Measurements from ENCODE around the gene TEX26. TPM values are rescaled to one million over a fixed set of nuclear protein-coding genes. Genes with fewer than 3 reads are reported as not detected.

The TEX26 gene
- total RNA-seq, 2 experiments from 2014 or later: not detected

DNA sequence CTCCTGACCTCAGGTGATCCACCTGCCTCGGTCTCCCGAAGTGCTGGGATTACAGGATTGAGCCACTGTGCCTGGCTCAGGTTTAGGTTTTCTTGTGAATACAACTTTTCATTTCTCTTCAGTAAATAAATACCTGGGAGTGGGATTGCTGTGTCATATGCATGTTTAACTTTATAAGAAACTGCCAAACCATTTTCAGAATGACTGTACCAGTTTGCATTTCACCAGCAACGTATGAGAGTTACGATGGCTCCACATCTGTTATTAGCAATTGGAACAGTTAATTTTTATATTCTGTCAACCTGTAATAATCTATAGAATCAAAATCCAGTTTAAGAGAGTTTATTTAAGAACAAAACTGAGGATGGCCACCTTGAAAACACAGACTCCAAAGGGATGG lies 52.2 kb downstream of the TEX26 start:
- POLR2A ChIA-PET: no interaction called here
- TF ChIP-seq, protein P1, sequence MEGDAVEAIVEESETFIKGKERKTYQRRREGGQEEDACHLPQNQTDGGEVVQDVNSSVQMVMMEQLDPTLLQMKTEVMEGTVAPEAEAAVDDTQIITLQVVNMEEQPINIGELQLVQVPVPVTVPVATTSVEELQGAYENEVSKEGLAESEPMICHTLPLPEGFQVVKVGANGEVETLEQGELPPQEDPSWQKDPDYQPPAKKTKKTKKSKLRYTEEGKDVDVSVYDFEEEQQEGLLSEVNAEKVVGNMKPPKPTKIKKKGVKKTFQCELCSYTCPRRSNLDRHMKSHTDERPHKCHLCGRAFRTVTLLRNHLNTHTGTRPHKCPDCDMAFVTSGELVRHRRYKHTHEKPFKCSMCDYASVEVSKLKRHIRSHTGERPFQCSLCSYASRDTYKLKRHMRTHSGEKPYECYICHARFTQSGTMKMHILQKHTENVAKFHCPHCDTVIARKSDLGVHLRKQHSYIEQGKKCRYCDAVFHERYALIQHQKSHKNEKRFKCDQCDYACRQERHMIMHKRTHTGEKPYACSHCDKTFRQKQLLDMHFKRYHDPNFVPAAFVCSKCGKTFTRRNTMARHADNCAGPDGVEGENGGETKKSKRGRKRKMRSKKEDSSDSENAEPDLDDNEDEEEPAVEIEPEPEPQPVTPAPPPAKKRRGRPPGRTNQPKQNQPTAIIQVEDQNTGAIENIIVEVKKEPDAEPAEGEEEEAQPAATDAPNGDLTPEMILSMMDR (IDR thresholded peaks at IDR 0.05): no peak
- H3K36me3 Mint-ChIP-seq (ENCODE audit: low read depth): no peaks in the 10 kb centered on the region
- Histone ChIP-seq H3K27ac (ENCODE audit: low read depth in 1 of 2, low read length in 2 of 2) (no peak overlapping the region), H3K36me3 (ENCODE audit: insufficient read depth, low read length) (no peaks in the 10 kb centered on the region), H3K9me3 (ENCODE audit: control insufficient read depth in 1 of 2, insufficient read depth in 1 of 2, low read length in 2 of 2) (no peaks in the 10 kb centered on the region), H3K4me3 (ENCODE audit: low read length) (no peak overlapping the region), H3K27me3 (ENCODE audit: control insufficient read depth in 1 of 2, insufficient read depth in 2 of 2, low read length in 2 of 2) (no peaks in the 10 kb centered on the region), H3K4me1 (ENCODE audit: insufficient read depth, low read length) (no peaks in the 10 kb centered on the region)
- CTCF ChIA-PET: no interaction called here
- DNase-seq: no peak
- no peaks in the 10 kb centered on the region for H3K9me3 Mint-ChIP-seq
- no peak overlapping the region for H3K27ac Mint-ChIP-seq
- H3K4me3 Mint-ChIP-seq: no peak overlapping the region
- H3K4me1 Mint-ChIP-seq (ENCODE audit: low read depth): no peaks in the 10 kb centered on the region
- intact Hi-C loops (cut with DNase I, micrococcal nuclease): no loop called here
- H3K27me3 Mint-ChIP-seq: peaks cover 8% of the 10 kb centered on the region
- no peak for ATAC-seq (ENCODE audit: poor library complexity)

DNA sequence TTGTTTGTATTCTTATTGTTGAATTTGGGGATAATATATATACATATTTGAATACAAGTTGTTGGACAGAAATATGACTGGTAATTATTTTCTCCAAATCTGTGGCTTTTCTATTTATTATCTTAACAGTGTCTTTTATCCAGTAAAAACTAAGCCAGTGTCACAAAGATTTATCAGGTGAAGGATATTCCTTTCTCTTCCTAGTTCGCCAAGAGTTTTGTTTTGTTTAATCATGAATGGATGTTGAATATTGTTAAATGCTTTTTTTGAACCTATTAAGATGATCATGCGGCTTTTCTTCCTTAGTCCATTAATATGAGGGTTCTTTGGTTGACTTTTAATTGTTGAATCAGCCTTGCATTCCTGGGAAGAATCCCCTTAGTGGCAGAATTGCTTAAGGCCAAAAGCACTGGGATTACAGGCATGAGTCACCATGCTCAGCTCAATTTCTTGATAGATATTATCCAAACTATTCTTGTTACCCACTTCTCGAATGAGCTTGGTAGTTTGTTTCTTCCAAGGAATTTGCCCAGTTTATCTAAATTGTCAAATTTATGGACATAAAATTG lies 53.3 kb downstream of the TEX26 start:
- no peak for ATAC-seq (ENCODE audit: poor library complexity)
- CTCF ChIA-PET: no interaction called here
- no peaks in the 10 kb centered on the region for H3K27me3 ChIP-seq (ENCODE audit: control insufficient read depth in 1 of 2, insufficient read depth in 2 of 2, low read length in 2 of 2)

DNA sequence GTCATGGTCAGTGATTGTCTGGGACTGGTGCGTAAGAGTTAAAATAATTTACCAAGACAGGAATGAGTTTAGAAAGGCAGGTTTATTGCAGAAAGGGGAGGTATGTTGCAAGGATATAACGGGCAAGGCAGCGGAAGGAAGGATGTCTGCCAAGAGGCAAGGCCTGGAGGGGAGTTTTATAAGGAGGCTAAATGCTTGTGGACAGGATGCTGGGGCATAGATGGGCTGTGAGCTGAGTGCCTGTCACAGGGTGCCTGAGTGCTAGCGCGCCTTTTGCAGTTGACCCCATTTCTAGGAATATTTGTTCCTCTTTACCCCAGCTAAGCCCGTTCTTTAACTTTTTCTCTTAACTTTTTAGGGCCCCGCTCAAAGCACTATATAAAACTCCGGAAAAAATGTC lies 58.7 kb downstream of the TEX26 start:
- intact Hi-C loops (cut with DNase I, micrococcal nuclease): no loop called here
- H3K36me3 ChIP-seq (ENCODE audit: insufficient read depth, low read length): no peaks in the 10 kb centered on the region
- ATAC-seq (ENCODE audit: poor library complexity): no peak
- H3K4me3 ChIP-seq (ENCODE audit: low read length): no peak overlapping the region
- no peak overlapping the region for H3K27ac Mint-ChIP-seq
- H3K4me1 ChIP-seq (ENCODE audit: insufficient read depth, low read length): no peaks in the 10 kb centered on the region
- no peak overlapping the region for H3K4me3 Mint-ChIP-seq
- no peaks in the 10 kb centered on the region for H3K36me3 Mint-ChIP-seq (ENCODE audit: low read depth)
- DNase-seq: no peak
- TF ChIP-seq, protein P1 (IDR thresholded peaks at IDR 0.05): no peak
- H3K27me3 Mint-ChIP-seq: peaks cover 29% of the 10 kb centered on the region
- H3K27ac ChIP-seq (ENCODE audit: low read depth in 1 of 2, low read length in 2 of 2): no peak overlapping the region
- POLR2A ChIA-PET: no interaction called here
- H3K9me3 ChIP-seq (ENCODE audit: control insufficient read depth in 1 of 2, insufficient read depth in 1 of 2, low read length in 2 of 2): no peaks in the 10 kb centered on the region
- H3K27me3 ChIP-seq (ENCODE audit: control insufficient read depth in 1 of 2, insufficient read depth in 2 of 2, low read length in 2 of 2): peaks cover 2 to 4% of the 10 kb centered on the region in 2 experiments
- H3K9me3 Mint-ChIP-seq: no peaks in the 10 kb centered on the region
- CTCF ChIA-PET: no interaction called here
- H3K4me1 Mint-ChIP-seq (ENCODE audit: low read depth): no peaks in the 10 kb centered on the region

More for the DNA sequence above, 53.3 kb downstream of the TEX26 start:
- TF ChIP-seq, protein P1 (IDR thresholded peaks at IDR 0.05): no peak
- Histone ChIP-seq H3K36me3 (ENCODE audit: insufficient read depth, low read length) (no peaks in the 10 kb centered on the region), H3K9me3 (ENCODE audit: control insufficient read depth in 1 of 2, insufficient read depth in 1 of 2, low read length in 2 of 2) (no peaks in the 10 kb centered on the region), H3K4me1 (ENCODE audit: insufficient read depth, low read length) (no peaks in the 10 kb centered on the region), H3K4me3 (ENCODE audit: low read length) (no peak overlapping the region), H3K27ac (ENCODE audit: low read depth in 1 of 2, low read length in 2 of 2) (no peak overlapping the region)
- DNase-seq: no peak
- POLR2A ChIA-PET: no interaction called here
- Mint-ChIP-seq H3K27me3 (peaks cover 10% of the 10 kb centered on the region), H3K4me3 (no peak overlapping the region), H3K27ac (no peak overlapping the region), H3K4me1 (ENCODE audit: low read depth) (no peaks in the 10 kb centered on the region), H3K9me3 (no peaks in the 10 kb centered on the region), H3K36me3 (ENCODE audit: low read depth) (no peaks in the 10 kb centered on the region)
- intact Hi-C loops (cut with DNase I, micrococcal nuclease): no loop called here
